GM12878 (cell line): Measurements from ENCODE around the gene SPHKAP. TPM values are rescaled to one million over a fixed set of nuclear protein-coding genes. Genes with fewer than 3 reads are reported as not detected.

ENCODE experiments used
- ATAC-seq: fragments of 200-7000 bp; cut with Tn5 transposase; 3 replicates; pipeline ENCODE4 v1.9.1; 2020; ENCODE audit warnings: mild to moderate bottlenecking, moderate library complexity
- BruUV-seq: library from RNA; stranded (reverse); fragments of 400-500 nt; replicated peaks from 2 replicates; lab custom pipeline; 2021; lab: Mats Ljungman, UMichigan
- CTCF ChIA-PET: fragments of 300-600 bp; sonication (Branson Sonifier 250); formaldehyde crosslinking; extraction: SDS; loops from one replicate; lab custom pipeline; 2021; ENCODE audit warnings: inconsistent platforms; lab: Yijun Ruan, JAX
- POLR2A ChIA-PET: fragments of 350-600 bp; formaldehyde crosslinking; extraction: SDS; loops from one replicate; lab custom pipeline; 2021; ENCODE audit warnings: inconsistent platforms; lab: Charles Lee
- RAD21 ChIA-PET: fragments of 300-600 bp; sonication (Branson Sonifier 250); formaldehyde crosslinking; loops from one replicate; lab custom pipeline; 2023; ENCODE audit warnings: antibody characterized with exemption; ENCODE audit not compliant: unreplicated experiment; lab: Charles Lee
- SMC1A ChIA-PET: fragments of 300-600 bp; sonication (Branson Sonifier 250); formaldehyde crosslinking; loops from one replicate; lab custom pipeline; 2023; ENCODE audit not compliant: unreplicated experiment, uncharacterized antibody; lab: Charles Lee
- DNase-seq: peaks from one replicate; pipeline ENCODE4 v3.0.0-alpha.2; 2011; ENCODE audit warnings: low read depth, low spot score
- FAIRE-seq: peaks from 3 replicates; lab custom pipeline; 2011; peaks lifted over from hg19 to GRCh38; lab: Jason Lieb, UNC
- H2AFZ ChIP-seq: 2 replicates; pipeline ENCODE4 v1.6.0; 2011; ENCODE audit warnings: low read depth, low read length, control low read depth; ENCODE audit not compliant: control insufficient read depth
- H3K27ac ChIP-seq: 2 replicates; pipeline ENCODE4 v1.5.1; 2011; ENCODE audit warnings: control low read depth; ENCODE audit not compliant: control insufficient read depth, insufficient read depth
- H3K27me3 ChIP-seq, 2 experiments: replicated peaks in 1 of 2; 2 replicates each; pipeline versions ENCODE4 v1.6.0 to v1.6.1; 2011; ENCODE audit warnings: low read length in 1 of 2; ENCODE audit not compliant: control insufficient read depth in 2 of 2, insufficient read depth in 2 of 2
- H3K36me3 ChIP-seq, 2 experiments: 2 replicates each; pipeline ENCODE4 v1.5.1; 2011; ENCODE audit warnings: low read length in 1 of 2; ENCODE audit not compliant: control insufficient read depth in 2 of 2, insufficient read depth in 2 of 2
- H3K4me1 ChIP-seq: 2 replicates; pipeline ENCODE4 v1.6.1; 2011; ENCODE audit warnings: mild to moderate bottlenecking, low read length, moderate library complexity, mixed read lengths; ENCODE audit not compliant: control insufficient read depth, insufficient read depth
- H3K4me2 ChIP-seq: 2 replicates; pipeline ENCODE4 v1.6.0; 2011; ENCODE audit warnings: control low read depth; ENCODE audit not compliant: control insufficient read depth, insufficient read depth
- H3K4me3 ChIP-seq: fragments of 200-600 bp; sonication (generic); 2 replicates; pipeline ENCODE4 v1.5.1; 2016
- H3K79me2 ChIP-seq: 2 replicates; pipeline ENCODE4 v1.6.0; 2011; ENCODE audit warnings: low read length; ENCODE audit not compliant: control insufficient read depth, insufficient read depth
- H3K9ac ChIP-seq: 2 replicates; pipeline ENCODE4 v1.8.0; 2011; ENCODE audit warnings: low read length, control low read depth, mixed read lengths; ENCODE audit not compliant: control insufficient read depth, insufficient read depth
- H3K9me3 ChIP-seq: replicated peaks from 3 replicates; pipeline ENCODE4 v1.5.1; 2011; ENCODE audit warnings: mild to moderate bottlenecking, low read length; ENCODE audit not compliant: control insufficient read depth, insufficient read depth
- H4K20me1 ChIP-seq: 2 replicates; pipeline ENCODE4 v1.6.0; 2011; ENCODE audit not compliant: control insufficient read depth, insufficient read depth
- CEBPZ ChIP-seq: fragments of 150-350 bp; IDR thresholded peaks from 2 replicates; pipeline ENCODE4 v1.6.1; 2016; ENCODE audit warnings: low read depth, low read length
- ELK1 ChIP-seq: IDR thresholded peaks from 2 replicates; pipeline ENCODE4 v1.6.1; 2012; ENCODE audit warnings: low read depth, low read length, improper control_type of control experiment
- JUND ChIP-seq: IDR thresholded peaks from 2 replicates; pipeline ENCODE4 v1.6.1; 2012; ENCODE audit warnings: low read depth, mild to moderate bottlenecking, low read length, improper control_type of control experiment, moderate library complexity
- MTA3 ChIP-seq: IDR thresholded peaks from 2 replicates; pipeline ENCODE4 v1.6.1; 2012; ENCODE audit warnings: low read length, inconsistent platforms, borderline replicate concordance
- MYC ChIP-seq: IDR thresholded peaks from 2 replicates; pipeline ENCODE4 v1.6.1; 2011; ENCODE audit warnings: mild to moderate bottlenecking, low read length, moderate library complexity, inconsistent platforms; ENCODE audit not compliant: insufficient read depth, insufficient replicate concordance, insufficient read length, severe bottlenecking
- NR2F1 ChIP-seq: fragments of 450-650 bp; conservative IDR thresholded peaks from 2 replicates; pipeline ENCODE4 v1.6.1; 2017; ENCODE audit warnings: mild to moderate bottlenecking
- POLR2AphosphoS5 ChIP-seq: IDR thresholded peaks from 2 replicates; pipeline ENCODE4 v1.6.1; 2011; ENCODE audit warnings: mild to moderate bottlenecking, low read length, inconsistent platforms
- SP1 ChIP-seq: IDR thresholded peaks from one replicate; pipeline ENCODE4 v1.6.1; 2011; ENCODE audit warnings: low read depth, low read length
- USF1 ChIP-seq: IDR thresholded peaks from 2 replicates; pipeline ENCODE4 v1.6.1; 2011; ENCODE audit warnings: borderline replicate concordance, low read depth, mild to moderate bottlenecking, moderate library complexity, mixed read lengths, low read length; ENCODE audit not compliant: insufficient read depth; ENCODE audit errors: extremely low read length
- WGBS: methylation state at CpG from one replicate; pipeline ENCODE4 v1.1.6; 2016; ENCODE audit warnings: low lambda C conversion rate; ENCODE audit not compliant: insufficient replicate concordance, insufficient coverage; ENCODE audit errors: missing lambda C conversion rate; 5-methylcytosine and 5-hydroxymethylcytosine counted together
- in situ Hi-C: fragments of 300-500 bp; cut with MboI; formaldehyde crosslinking; loops from 9 replicates; pipeline ENCODE4 v1.14.3; 2018; ENCODE audit warnings: mixed read lengths
- intact Hi-C: fragments of 100-400 bp; cut with micrococcal nuclease; formaldehyde crosslinking; loops from one replicate; pipeline ENCODE4 v1.14.2; 2022; ENCODE audit not compliant: unreplicated experiment
- polyA plus RNA-seq, 11 experiments: library from polyadenylated mRNA; depleted of rRNA in 4 of 11; unstranded in 6 of 11; stranded (reverse) in 5 of 11; fragments of >200 nt; fragmentation: Nextera tagmentation in 4 of 11; fragmentation: Illumina TruSeq in 1 of 11; extraction: Ambion mirVana in 4 of 11; extraction: Trizol in 1 of 11; gene quantifications; 1 replicate in 1 of 11; 2 replicates in 10 of 11; pipeline versions ENCODE4 v1.2.1 to v1.2.3, GENCODE V29; 2011 to 2016; ENCODE audit warnings: inconsistent platforms in 2 of 11, missing spikeins in 2 of 11, low read depth in 1 of 11
- total RNA-seq, 4 experiments: library from RNA; depleted of rRNA in 3 of 4; stranded (reverse); fragments of >200 nt in 3 of 4; fragmentation: Illumina TruSeq in 1 of 4; extraction: Trizol in 1 of 4; gene quantifications; 2 replicates each; pipeline versions ENCODE4 v1.2.1 to v1.2.3, GENCODE V29; 2013 to 2021

The SPHKAP gene
- total and polyA plus RNA-seq, 10 of the 15 experiments (the other 5 are each of a cell fraction or from before 2014, with no cell fraction given) = 0.03 TPM; not detected in 9

DNA sequence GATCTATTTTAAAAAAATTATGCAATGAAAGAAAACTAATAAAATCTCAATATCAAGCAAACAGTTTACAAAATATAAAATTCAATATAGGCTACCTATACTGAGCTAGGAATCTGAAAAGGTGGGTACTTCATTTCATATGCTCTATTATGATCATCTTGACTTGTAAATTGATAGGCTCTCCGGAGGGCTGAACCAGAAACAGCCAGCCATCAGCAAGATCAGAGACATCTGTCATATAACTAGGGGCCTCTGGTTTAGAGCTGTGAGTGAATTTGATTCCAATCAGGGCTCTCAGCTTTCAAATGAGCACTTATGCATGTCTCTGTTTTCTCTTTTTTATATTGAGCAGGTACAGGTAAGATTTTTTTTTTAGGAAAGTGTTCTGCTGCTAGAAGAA is 114.2 kb downstream of the SPHKAP start:
- POLR2A ChIA-PET = no interaction called here
- in situ Hi-C loops = no loop called here
- no peak overlapping the region for H3K27ac ChIP-seq
- H3K9ac ChIP-seq = no peak overlapping the region
- no peaks in the 10 kb centered on the region for H3K79me2 ChIP-seq
- no peaks in the 10 kb centered on the region for H3K4me1 ChIP-seq
- no peaks in the 10 kb centered on the region for H3K9me3 ChIP-seq
- SMC1A ChIA-PET = no interaction called here
- H3K4me2 ChIP-seq = no peak overlapping the region
- CTCF ChIA-PET = no interaction called here
- H3K27me3 ChIP-seq = no peaks in the 10 kb centered on the region
- no peak overlapping the region for H2AFZ ChIP-seq
- no peaks in the 10 kb centered on the region for H4K20me1 ChIP-seq
- TF ChIP-seq SP1 (no peak), MYC (no peak), USF1 (no peak), JUND (no peak), POLR2AphosphoS5 (no peak), ELK1 (no peak), CEBPZ (no peak), NR2F1 (no peak), MTA3 (no peak)
- FAIRE-seq = no peak
- H3K36me3 ChIP-seq = no peaks in the 10 kb centered on the region
- DNase-seq = no peak
- intact Hi-C loops = no loop called here
- RAD21 ChIA-PET = no interaction called here
- 11% methylated on average over 1 of the region's 1 CpG for WGBS
- ATAC-seq = no peak
- no TSS peak for BruUV-seq
- H3K4me3 ChIP-seq = no peak overlapping the region
